HG03103 (cell line): ENCODE results near the gene FEZF1.

Experiments
- ATAC-seq: cut with Tn5 transposase; IDR thresholded peaks from one replicate; pipeline ENCODE4 v1.9.1; 2021; ENCODE audit warnings: low read depth; ENCODE audit not compliant: unreplicated experiment

The FEZF1 gene

DNA sequence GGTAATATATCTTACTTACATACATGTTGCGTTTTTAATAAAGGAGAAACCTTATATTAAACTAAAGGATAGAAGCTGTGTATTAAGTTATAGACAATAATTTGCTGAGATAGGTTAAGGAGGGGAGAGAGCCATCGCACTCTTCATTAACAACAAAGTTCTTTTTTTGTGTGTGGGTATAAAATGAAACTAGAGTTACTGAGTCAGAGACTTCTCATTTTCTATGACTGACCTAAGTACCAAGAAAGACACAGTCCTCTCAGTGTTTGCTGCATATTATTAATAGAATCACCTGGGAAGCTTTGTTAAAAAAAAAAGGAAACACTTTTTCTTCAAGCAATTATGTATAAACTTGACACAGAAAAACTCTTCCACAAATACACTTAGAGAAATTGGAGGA, 31.4 kb downstream of the FEZF1 start:
- no peak for ATAC-seq

DNA sequence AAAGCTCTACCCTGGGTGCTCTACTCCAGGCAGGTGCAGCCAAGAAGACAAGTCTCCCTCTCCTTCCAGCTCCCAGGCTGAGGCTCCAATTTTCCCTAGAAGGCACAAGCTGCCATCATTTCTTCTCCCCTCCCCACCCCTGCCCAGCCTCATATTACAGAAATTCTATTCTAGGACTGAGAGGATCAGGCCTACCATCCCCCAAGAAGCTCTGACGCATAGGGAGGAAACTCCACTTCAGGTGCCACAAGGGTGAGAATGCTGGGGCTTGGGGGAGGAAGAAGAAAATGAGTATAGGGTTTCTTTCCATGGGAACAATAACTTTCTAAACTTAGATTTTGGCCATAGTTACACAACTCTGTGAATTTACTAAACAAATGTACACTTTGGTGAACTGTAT, 35.3 kb downstream of the FEZF1 start:
- no peak for ATAC-seq

DNA sequence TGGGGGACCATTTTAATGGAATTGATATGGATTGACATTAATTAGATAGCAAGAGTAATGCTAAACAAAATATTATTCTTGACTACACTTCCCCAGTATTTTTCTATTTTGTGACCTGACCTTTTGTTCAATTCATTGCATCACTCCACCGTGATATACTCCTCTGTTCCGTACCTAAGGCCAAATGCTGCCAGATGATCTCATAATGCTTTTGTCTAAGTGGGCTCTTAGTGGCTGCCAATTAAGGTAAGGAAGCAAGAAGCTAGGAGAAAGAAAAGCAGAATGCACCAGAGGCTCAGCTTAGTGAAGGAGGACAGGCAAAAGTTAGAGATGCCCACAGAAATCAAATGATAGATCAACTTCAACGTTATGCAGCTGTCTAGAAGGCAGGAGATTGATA, 36.4 kb downstream of the FEZF1 start:
- ATAC-seq, result no peak

DNA sequence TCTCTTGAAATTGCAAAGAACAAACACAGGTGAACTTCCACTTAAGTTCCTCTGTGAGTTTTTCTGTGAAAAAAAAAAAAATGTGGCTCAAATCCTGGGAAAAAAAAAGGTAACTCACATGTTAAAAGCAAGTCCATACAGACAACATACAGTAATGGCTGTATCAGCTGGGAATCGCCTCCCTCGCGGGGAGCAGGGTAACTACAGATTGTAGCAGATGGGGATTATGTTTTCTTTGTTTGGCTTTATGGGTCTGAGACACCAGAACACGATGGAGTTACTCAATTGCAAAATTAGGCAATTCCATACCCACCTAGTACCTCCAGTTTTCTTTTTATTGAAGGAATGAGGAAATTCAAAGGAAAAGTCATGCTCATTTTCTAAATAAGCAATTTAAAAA, 42.3 kb downstream of the FEZF1 start:
- no peak for ATAC-seq

DNA sequence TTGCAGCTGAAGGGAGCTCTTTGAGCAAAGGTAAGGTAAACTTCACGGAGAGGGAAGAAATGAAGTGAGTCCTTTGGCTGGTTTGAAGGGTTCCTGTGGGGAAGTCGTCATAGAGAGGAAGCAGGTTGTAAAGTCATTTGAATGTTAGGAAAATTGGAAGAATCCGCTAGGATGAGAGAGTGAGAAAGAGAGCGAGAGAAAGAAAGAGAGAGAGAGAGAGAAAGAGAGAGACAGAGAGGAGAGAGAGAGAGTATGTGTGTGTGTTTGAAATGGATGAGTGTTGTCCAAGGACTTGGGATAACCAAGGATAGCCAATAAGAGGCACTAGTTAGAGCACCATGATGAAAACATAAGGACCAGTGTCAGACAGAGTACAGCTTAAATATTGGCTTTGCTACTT, 43.1 kb downstream of the FEZF1 start:
- no peak for ATAC-seq

DNA sequence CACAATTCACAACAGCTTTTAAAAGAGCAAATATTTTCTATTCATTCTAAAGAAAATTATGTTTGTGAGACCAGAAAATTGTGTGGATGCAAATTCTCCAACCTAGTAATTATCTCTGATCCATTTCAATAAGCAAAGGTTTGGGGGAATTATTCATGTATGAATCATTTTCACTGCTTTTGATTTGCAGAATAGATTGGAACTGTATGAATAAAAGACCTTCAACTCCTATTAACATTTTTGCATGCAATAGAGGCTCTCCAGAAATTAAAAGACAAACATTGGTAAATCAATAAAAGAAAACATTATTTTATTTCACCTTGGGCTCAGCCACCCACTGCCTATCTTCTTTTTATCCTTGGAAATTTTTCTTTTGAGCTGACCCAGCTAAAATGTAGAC, 43.5 kb downstream of the FEZF1 start:
- no peak for ATAC-seq

DNA sequence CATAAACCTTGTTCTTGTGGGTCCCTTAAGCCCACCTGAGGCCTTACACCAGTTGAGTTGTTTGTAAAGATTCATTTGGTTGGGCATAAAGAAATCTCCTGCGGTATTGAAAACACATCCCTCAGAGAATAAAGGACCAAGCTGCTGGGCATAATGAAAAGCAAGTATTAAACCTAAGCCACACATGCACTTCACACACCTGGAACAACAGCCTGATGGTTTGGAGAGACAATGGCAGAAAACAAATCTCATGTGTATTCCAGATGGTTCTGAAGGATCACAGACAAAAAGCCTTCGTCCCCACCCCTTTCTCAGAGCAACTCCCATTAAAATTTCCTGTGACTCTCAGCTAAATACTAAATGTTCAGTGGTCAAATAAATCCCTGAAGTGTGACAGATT, 44.2 kb downstream of the FEZF1 start:
- ATAC-seq, result no peak

DNA sequence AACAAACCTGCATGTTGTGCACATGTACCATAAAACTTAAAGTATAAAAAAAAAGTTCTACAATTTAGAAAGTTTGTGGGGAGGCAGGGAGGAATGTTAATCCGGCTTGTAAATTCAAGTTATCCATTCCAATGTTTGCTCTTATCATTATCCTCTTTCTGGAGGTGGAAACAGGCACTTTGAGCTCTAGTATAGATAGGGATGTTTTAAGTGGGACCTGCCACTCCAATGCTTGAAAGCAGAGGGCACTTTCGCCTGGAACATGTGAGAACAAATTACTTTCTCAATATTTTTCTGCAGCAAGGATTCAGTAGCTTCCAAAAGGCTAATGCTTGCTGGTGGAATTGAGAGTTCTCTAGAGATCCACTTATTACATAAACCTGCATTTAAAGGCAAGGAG, 45.6 kb downstream of the FEZF1 start:
- no peak for ATAC-seq

DNA sequence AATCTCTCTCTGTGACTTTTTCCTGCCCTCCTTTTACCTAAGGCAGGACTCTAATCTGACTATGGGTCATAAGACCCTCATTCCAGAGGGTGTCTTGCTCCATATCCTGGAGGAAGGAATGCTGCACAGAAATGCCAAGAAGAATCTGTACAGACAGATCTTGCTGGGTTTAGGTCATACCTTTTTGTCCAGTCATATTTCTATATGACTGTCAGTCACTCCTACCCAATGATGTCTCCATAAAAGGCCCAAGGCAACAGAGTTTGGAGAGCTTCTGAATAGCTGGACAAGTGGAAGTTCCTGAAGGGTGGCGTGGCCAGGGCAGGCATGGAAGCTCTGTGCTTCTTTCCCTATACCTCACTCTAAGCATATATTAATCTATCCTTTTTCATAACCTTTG, 47.5 kb downstream of the FEZF1 start:
- ATAC-seq, result no peak

DNA sequence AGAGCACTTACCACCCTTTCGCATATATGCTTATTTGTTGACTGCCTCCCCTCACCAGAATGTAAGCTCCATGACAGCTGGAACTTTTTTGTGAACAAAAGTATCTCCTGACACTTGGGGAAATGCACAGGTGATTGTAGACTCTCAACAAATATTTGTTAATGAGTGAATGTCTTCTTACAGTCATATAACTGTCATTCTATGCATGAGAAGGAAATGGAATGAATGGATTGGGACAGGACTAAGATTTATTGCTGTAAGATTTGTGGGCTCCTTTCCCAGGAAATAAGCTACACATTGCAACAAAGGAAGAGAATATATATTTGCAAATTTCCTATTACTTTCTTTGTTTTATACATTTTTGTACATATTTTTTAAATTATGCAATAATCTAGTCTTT, 48.5 kb downstream of the FEZF1 start:
- ATAC-seq, result no peak

DNA sequence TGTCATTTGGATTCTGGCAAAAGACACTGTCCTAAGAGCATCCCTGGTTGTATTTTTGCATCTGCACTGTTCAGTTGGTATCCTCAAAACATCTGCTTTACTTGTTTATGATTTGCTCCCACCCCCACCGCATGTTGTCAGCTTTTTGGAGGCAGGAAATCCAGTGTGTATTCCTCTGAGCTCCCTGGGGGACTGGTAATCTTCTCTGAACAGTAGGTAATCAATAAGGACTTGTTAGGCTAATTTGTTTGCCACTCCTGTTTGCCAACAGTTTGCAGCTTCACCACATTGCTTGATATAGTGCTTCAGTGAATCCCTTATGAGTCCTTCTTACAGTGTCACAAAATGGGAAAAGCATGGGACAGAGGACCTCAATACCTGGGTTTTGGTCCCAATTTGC, 49.1 kb downstream of the FEZF1 start:
- no peak for ATAC-seq
